ENCODE data around the gene MCRIP2. TPM values are rescaled to one million over a fixed set of nuclear protein-coding genes. Genes with fewer than 3 reads are reported as not detected.

Gene MCRIP2
- total RNA-seq, 1 donor from 2014 or later, result 20.9 TPM

- H3K27ac ChIP-seq (ENCODE audit: low read depth, low read length), result no peak overlapping the region
- no peaks in the 10 kb centered on the region for H3K9me3 ChIP-seq (ENCODE audit: insufficient read depth, low read depth, low read length)
- no peaks in the 10 kb centered on the region for H3K36me3 ChIP-seq (ENCODE audit: insufficient read depth, low read length)
- H3K79me2 ChIP-seq (ENCODE audit: insufficient read depth, low read length), result no peaks in the 10 kb centered on the region
- Mint-ChIP-seq H3K27ac (ENCODE audit: unreplicated experiment) (no peak overlapping the region), H3K36me3 (ENCODE audit: low read depth, unreplicated experiment) (peaks cover 2% of the 10 kb centered on the region), H3K27me3 (ENCODE audit: low read depth, unreplicated experiment) (no peaks in the 10 kb centered on the region), H3K9me3 (ENCODE audit: unreplicated experiment) (no peaks in the 10 kb centered on the region), H3K4me1 (ENCODE audit: low read depth, unreplicated experiment) (no peaks in the 10 kb centered on the region), H3K4me3 (ENCODE audit: unreplicated experiment) (no peak overlapping the region)
- DNase-seq (ENCODE audit: low read depth) (no peak), FAIRE-seq (no peak)
- H3K9ac ChIP-seq (ENCODE audit: low read length), result no peak overlapping the region
- no peaks in the 10 kb centered on the region for H3K4me1 ChIP-seq (ENCODE audit: insufficient read depth, low read length)
- H2AFZ ChIP-seq (ENCODE audit: low read depth, low read length), result no peak overlapping the region
- H3K27me3 ChIP-seq (ENCODE audit: insufficient read depth, low read length), result no peaks in the 10 kb centered on the region
- H4K20me1 ChIP-seq (ENCODE audit: insufficient read depth, low read length), result no peaks in the 10 kb centered on the region
- H3K4me3 ChIP-seq (ENCODE audit: insufficient read depth, low read depth, low read length), result no peak overlapping the region
- H3K4me2 ChIP-seq (ENCODE audit: low read length), result no peak overlapping the region
- TF ChIP-seq EZH2 (IDR thresholded peaks at IDR 0.05; ENCODE audit: insufficient read depth, low read length) (no peak), CTCF (IDR thresholded peaks at IDR 0.05; ENCODE audit: insufficient read depth, low read depth, low read length) (no peak)
These were observed 21.0 kb downstream of the MCRIP2 start for GRCh38 chr16:662597-662996.

DNA sequence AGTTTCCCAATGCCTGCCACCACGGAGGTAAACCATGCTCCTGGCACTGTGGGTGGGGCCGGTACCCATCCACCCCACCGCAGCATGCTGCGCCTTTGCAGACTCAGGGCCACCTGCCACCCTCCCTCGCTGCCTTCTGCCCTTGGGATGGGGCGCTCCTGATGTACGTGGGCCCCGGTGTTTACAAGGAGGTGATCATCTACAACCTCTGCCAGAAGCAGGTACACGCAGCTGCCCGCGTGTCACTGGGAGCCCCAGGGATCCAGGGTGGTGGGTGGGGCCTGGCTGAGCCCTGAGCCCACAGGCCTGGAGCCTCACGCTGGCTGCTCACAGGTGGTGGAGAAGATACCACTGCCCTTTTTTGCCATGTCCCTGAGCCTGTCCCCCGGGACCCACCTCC, 24.9 kb downstream of the MCRIP2 start:
- no peak overlapping the region for H3K4me2 ChIP-seq (ENCODE audit: low read length)
- no peak overlapping the region for H3K9ac ChIP-seq (ENCODE audit: low read length)
- no peaks in the 10 kb centered on the region for H3K27me3 ChIP-seq (ENCODE audit: insufficient read depth, low read length)
- no peak overlapping the region for H3K4me3 ChIP-seq (ENCODE audit: insufficient read depth, low read depth, low read length)
- no peak overlapping the region for H2AFZ ChIP-seq (ENCODE audit: low read depth, low read length)
- Mint-ChIP-seq H3K27ac (ENCODE audit: unreplicated experiment) (no peak overlapping the region), H3K36me3 (ENCODE audit: low read depth, unreplicated experiment) (peaks cover 2% of the 10 kb centered on the region), H3K9me3 (ENCODE audit: unreplicated experiment) (no peaks in the 10 kb centered on the region), H3K4me1 (ENCODE audit: low read depth, unreplicated experiment) (no peaks in the 10 kb centered on the region), H3K4me3 (ENCODE audit: unreplicated experiment) (no peak overlapping the region), H3K27me3 (ENCODE audit: low read depth, unreplicated experiment) (no peaks in the 10 kb centered on the region)
- H3K79me2 ChIP-seq (ENCODE audit: insufficient read depth, low read length), result peaks cover 35% of the 10 kb centered on the region
- H3K9me3 ChIP-seq (ENCODE audit: insufficient read depth, low read depth, low read length), result no peaks in the 10 kb centered on the region
- peaks cover 5% of the 10 kb centered on the region for H3K4me1 ChIP-seq (ENCODE audit: insufficient read depth, low read length)
- FAIRE-seq (no peak), DNase-seq (ENCODE audit: low read depth) (no peak)
- TF ChIP-seq EZH2 (IDR thresholded peaks at IDR 0.05; ENCODE audit: insufficient read depth, low read length) (no peak), CTCF (IDR thresholded peaks at IDR 0.05; ENCODE audit: insufficient read depth, low read depth, low read length) (no peak)
- no peak overlapping the region for H3K27ac ChIP-seq (ENCODE audit: low read depth, low read length)
- peaks cover 22% of the 10 kb centered on the region for H4K20me1 ChIP-seq (ENCODE audit: insufficient read depth, low read length)
- no peaks in the 10 kb centered on the region for H3K36me3 ChIP-seq (ENCODE audit: insufficient read depth, low read length)

DNA sequence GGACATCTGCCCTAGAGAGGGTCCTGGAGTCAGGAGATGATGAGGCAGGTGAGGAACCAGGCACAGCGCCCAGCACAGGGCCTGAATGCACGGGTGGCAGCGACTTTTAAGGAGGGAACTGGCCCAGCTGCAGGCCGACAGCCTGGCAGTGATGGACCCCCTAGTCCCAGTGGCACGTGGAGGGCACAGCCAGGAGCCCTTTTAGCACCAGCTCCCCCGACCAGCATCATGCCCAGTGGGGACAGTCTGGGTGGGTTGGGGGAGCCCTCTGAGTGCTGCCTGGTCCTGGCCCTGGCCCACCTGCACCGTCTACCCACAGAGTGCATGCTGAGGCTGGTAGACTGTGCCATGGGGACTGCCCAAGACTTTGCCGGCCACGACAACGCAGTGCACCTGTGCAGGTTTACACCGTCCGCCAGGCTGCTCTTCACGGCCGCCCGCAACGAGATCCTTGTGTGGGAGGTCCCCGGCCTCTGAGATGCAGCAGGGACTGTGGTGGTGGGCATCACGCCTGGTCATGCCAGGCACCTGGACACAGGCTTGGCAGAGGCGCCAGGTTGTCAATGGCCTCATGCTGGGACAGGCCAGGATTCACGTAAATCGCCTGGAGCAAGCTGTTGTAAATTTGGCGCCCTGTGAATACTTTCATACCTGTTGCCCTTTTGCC, 25.6 kb downstream of the MCRIP2 start:
- FAIRE-seq, result no peak
- peaks cover 2% of the 10 kb centered on the region for H3K36me3 Mint-ChIP-seq (ENCODE audit: low read depth, unreplicated experiment)
- Histone ChIP-seq H3K36me3 (ENCODE audit: insufficient read depth, low read length) (no peaks in the 10 kb centered on the region), H3K9me3 (ENCODE audit: insufficient read depth, low read depth, low read length) (no peaks in the 10 kb centered on the region), H3K4me1 (ENCODE audit: insufficient read depth, low read length) (peaks cover 5% of the 10 kb centered on the region), H4K20me1 (ENCODE audit: insufficient read depth, low read length) (peaks cover 24% of the 10 kb centered on the region), H3K4me3 (ENCODE audit: insufficient read depth, low read depth, low read length) (peak overlapping the region; percentile 80), H3K9ac (ENCODE audit: low read length) (peak overlapping the region; percentile 94), H3K27ac (ENCODE audit: low read depth, low read length) (no peak overlapping the region), H3K27me3 (ENCODE audit: insufficient read depth, low read length) (no peaks in the 10 kb centered on the region), H3K79me2 (ENCODE audit: insufficient read depth, low read length) (peaks cover 35% of the 10 kb centered on the region), H2AFZ (ENCODE audit: low read depth, low read length) (peak overlapping the region; percentile 51), H3K4me2 (ENCODE audit: low read length) (peak overlapping the region; percentile 85)
- H3K4me1 Mint-ChIP-seq (ENCODE audit: low read depth, unreplicated experiment), result no peaks in the 10 kb centered on the region
- H3K27ac Mint-ChIP-seq (ENCODE audit: unreplicated experiment), result no peak overlapping the region
- no peak for DNase-seq (ENCODE audit: low read depth)
- TF ChIP-seq CTCF (IDR thresholded peaks at IDR 0.05; ENCODE audit: insufficient read depth, low read depth, low read length) (no peak), EZH2 (IDR thresholded peaks at IDR 0.05; ENCODE audit: insufficient read depth, low read length) (no peak)
- no peaks in the 10 kb centered on the region for H3K9me3 Mint-ChIP-seq (ENCODE audit: unreplicated experiment)
- no peaks in the 10 kb centered on the region for H3K27me3 Mint-ChIP-seq (ENCODE audit: low read depth, unreplicated experiment)
- peak overlapping the region; percentile 54 for H3K4me3 Mint-ChIP-seq (ENCODE audit: unreplicated experiment)

All from astrocyte (in vitro differentiated cells and primary cell).